OCI-LY3 (cell line): ENCODE data around the gene PLBD2.

ENCODE experiments used
- H2AFZ ChIP-seq: fragments of 200-600, 300-600 bp; shearing (Covaris generic); 2 replicates; pipeline ENCODE4 v1.6.0; 2014; ENCODE audit warnings: antibody characterized with exemption, low read depth, low read length
- H3K27ac ChIP-seq: fragments of 200-600, 300-600 bp; sonication (generic); 2 replicates; pipeline ENCODE4 v1.5.1; 2014; ENCODE audit warnings: mild to moderate bottlenecking, low read length, moderate library complexity, mixed read lengths
- H3K27me3 ChIP-seq: fragments of 200-600, 300-600 bp; sonication (generic); 2 replicates; pipeline ENCODE4 v1.6.1; 2014; ENCODE audit warnings: low read depth, low read length, mixed read lengths
- H3K36me3 ChIP-seq: fragments of 200-600, 300-600 bp; sonication (generic); replicated peaks from 2 replicates; pipeline ENCODE3; 2014; ENCODE audit warnings: low read depth, low read length, mixed read lengths
- H3K4me1 ChIP-seq: fragments of 300-600, 200-600 bp; sonication (generic); 2 replicates; pipeline ENCODE4 v1.6.1; 2014; ENCODE audit warnings: low read length, mixed read lengths
- H3K4me2 ChIP-seq: fragments of 200-600, 300-600 bp; sonication (generic); 2 replicates; pipeline ENCODE4 v1.6.1; 2014; ENCODE audit warnings: low read length, mixed read lengths
- H3K4me3 ChIP-seq: fragments of 300-600, 200-600 bp; sonication (generic); 2 replicates; pipeline ENCODE4 v1.5.1; 2014; ENCODE audit warnings: antibody characterized with exemption, mild to moderate bottlenecking, low read length, moderate library complexity
- H3K79me2 ChIP-seq: fragments of 300-600, 200-600 bp; shearing (Covaris generic); 2 replicates; pipeline ENCODE4 v1.6.1; 2014; ENCODE audit warnings: mild to moderate bottlenecking, low read length, mixed read lengths
- H3K9ac ChIP-seq: fragments of 300-600, 200-600 bp; shearing (Covaris generic); 2 replicates; pipeline ENCODE4 v1.6.0; 2014; ENCODE audit warnings: mild to moderate bottlenecking, low read length, moderate library complexity
- H3K9me3 ChIP-seq: fragments of 200-600, 300-600 bp; shearing (Covaris generic); 2 replicates; pipeline ENCODE4 v1.6.1; 2014; ENCODE audit warnings: low read length, mixed read lengths; ENCODE audit not compliant: insufficient read depth
- H4K20me1 ChIP-seq: fragments of 200-600, 300-600 bp; sonication (generic); 2 replicates; pipeline ENCODE4 v1.6.1; 2016; ENCODE audit warnings: low read length, mixed read lengths; ENCODE audit not compliant: insufficient read depth
- EZH2phosphoT487 ChIP-seq: fragments of 200-600 bp; shearing (Covaris generic); IDR thresholded peaks from 2 replicates; pipeline ENCODE4 v1.6.1; 2018; ENCODE audit warnings: antibody characterized with exemption, mixed run types, low read depth
- TF ChIP-seq, protein P1 (sequence below): fragments of 200-600, 300-600 bp; sonication (generic); IDR thresholded peaks from 2 replicates; pipeline ENCODE4 v1.5.1; 2014; ENCODE audit warnings: antibody characterized with exemption, low read length, low read depth

The PLBD2 gene

DNA sequence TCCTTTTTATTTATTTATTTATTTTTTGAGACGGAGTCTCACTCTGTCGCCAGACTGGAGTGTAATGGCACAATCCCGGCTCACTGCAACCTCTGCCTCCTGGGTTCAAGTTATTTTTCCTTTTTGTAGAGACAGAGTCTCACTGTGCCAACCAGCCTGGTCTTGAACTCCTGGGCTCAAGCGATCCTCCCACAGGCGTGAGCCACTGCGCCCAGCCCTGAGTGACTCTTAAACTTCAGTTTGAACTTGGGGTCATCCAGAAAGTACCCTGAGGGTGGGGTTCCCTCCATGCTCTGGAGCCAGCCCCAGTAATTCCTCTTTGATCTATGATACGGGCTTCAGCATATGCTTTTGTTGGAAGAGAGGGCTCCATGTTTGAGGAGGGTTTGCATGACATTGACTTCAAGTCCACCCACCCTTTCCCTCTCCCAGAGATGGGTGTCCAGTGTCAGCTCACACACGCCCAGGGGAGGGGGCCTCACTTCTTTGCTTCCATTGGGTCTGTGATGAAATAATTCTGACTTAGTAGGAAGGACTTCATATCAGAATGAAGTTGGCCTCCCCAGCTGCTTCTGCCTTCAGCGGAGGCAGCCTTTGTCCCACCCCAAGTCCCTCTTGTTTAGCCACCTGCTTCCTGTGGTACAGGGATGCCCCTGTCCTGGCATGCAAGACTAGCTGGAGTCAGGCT lies 33.4 kb downstream of the PLBD2 start:
- Histone ChIP-seq H4K20me1 (no peaks in the 10 kb centered on the region), H3K79me2 (no peaks in the 10 kb centered on the region), H3K36me3 (no peaks in the 10 kb centered on the region), H3K27ac (no peak overlapping the region), H3K27me3 (no peaks in the 10 kb centered on the region), H3K4me2 (no peak overlapping the region), H3K9ac (no peak overlapping the region), H3K4me1 (no peaks in the 10 kb centered on the region), H3K4me3 (no peak overlapping the region), H3K9me3 (no peaks in the 10 kb centered on the region), H2AFZ (no peak overlapping the region)
- no peak for TF ChIP-seq EZH2phosphoT487
- TF ChIP-seq, protein P1, sequence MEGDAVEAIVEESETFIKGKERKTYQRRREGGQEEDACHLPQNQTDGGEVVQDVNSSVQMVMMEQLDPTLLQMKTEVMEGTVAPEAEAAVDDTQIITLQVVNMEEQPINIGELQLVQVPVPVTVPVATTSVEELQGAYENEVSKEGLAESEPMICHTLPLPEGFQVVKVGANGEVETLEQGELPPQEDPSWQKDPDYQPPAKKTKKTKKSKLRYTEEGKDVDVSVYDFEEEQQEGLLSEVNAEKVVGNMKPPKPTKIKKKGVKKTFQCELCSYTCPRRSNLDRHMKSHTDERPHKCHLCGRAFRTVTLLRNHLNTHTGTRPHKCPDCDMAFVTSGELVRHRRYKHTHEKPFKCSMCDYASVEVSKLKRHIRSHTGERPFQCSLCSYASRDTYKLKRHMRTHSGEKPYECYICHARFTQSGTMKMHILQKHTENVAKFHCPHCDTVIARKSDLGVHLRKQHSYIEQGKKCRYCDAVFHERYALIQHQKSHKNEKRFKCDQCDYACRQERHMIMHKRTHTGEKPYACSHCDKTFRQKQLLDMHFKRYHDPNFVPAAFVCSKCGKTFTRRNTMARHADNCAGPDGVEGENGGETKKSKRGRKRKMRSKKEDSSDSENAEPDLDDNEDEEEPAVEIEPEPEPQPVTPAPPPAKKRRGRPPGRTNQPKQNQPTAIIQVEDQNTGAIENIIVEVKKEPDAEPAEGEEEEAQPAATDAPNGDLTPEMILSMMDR: no peak

GRCh38 chr12:113392520-113392919 lies 34.1 kb downstream of the PLBD2 start:
- H3K27me3 ChIP-seq: no peaks in the 10 kb centered on the region
- H3K4me3 ChIP-seq: no peak overlapping the region
- no peak for TF ChIP-seq EZH2phosphoT487
- TF ChIP-seq, protein P1: no peak
- no peak overlapping the region for H2AFZ ChIP-seq
- H3K79me2 ChIP-seq: no peaks in the 10 kb centered on the region
- H3K4me1 ChIP-seq: no peaks in the 10 kb centered on the region
- H3K9ac ChIP-seq: no peak overlapping the region
- H3K27ac ChIP-seq: no peak overlapping the region
- H3K4me2 ChIP-seq: no peak overlapping the region
- H4K20me1 ChIP-seq: no peaks in the 10 kb centered on the region
- no peaks in the 10 kb centered on the region for H3K36me3 ChIP-seq
- no peaks in the 10 kb centered on the region for H3K9me3 ChIP-seq

- H3K27me3 ChIP-seq: peaks cover 2% of the 10 kb centered on the region; the same call in 1 of the 2 replicates
- no peaks in the 10 kb centered on the region for H3K4me1 ChIP-seq
- no peaks in the 10 kb centered on the region for H3K79me2 ChIP-seq
- H2AFZ ChIP-seq: no peak overlapping the region
- no peaks in the 10 kb centered on the region for H3K9me3 ChIP-seq
- no peak overlapping the region for H3K4me2 ChIP-seq
- H3K9ac ChIP-seq: no peak overlapping the region
- no peak for TF ChIP-seq EZH2phosphoT487
- TF ChIP-seq, protein P1: no peak
- no peaks in the 10 kb centered on the region for H4K20me1 ChIP-seq
- no peaks in the 10 kb centered on the region for H3K36me3 ChIP-seq
- H3K27ac ChIP-seq: no peak overlapping the region
- no peak overlapping the region for H3K4me3 ChIP-seq
These were observed 34.7 kb downstream of the PLBD2 start for GRCh38 chr12:113392988-113393579.

DNA sequence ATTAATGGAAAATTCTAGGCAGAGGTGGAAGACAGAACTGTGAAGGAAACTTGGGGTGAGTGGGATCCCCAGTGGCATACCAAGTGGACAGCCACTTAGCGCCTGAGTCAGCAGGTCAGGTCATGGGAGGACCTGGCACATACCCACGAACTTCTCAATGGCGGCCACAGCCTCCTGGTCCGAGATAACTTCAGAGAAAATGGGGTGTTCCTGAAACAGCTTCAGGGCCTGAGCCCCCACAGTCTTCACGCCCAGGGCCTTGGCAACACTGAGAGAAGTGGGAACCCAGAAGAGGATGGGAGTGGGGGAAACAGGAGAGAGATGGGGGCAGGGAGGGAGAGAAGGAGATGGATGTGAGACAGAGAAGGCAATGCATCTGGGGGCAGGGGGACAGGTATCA lies 35.4 kb downstream of the PLBD2 start:
- TF ChIP-seq, protein P1: no peak
- TF ChIP-seq EZH2phosphoT487: no peak
- H3K27me3 ChIP-seq: peaks cover 2% of the 10 kb centered on the region; the same call in 1 of the 2 replicates
- H3K9ac ChIP-seq: no peak overlapping the region
- no peak overlapping the region for H2AFZ ChIP-seq
- no peaks in the 10 kb centered on the region for H4K20me1 ChIP-seq
- no peak overlapping the region for H3K27ac ChIP-seq
- H3K9me3 ChIP-seq: no peaks in the 10 kb centered on the region
- no peak overlapping the region for H3K4me2 ChIP-seq
- H3K4me1 ChIP-seq: no peaks in the 10 kb centered on the region
- H3K4me3 ChIP-seq: no peak overlapping the region
- no peaks in the 10 kb centered on the region for H3K79me2 ChIP-seq
- H3K36me3 ChIP-seq: no peaks in the 10 kb centered on the region
